ENCODE data around the gene KPNA3.

DNA sequence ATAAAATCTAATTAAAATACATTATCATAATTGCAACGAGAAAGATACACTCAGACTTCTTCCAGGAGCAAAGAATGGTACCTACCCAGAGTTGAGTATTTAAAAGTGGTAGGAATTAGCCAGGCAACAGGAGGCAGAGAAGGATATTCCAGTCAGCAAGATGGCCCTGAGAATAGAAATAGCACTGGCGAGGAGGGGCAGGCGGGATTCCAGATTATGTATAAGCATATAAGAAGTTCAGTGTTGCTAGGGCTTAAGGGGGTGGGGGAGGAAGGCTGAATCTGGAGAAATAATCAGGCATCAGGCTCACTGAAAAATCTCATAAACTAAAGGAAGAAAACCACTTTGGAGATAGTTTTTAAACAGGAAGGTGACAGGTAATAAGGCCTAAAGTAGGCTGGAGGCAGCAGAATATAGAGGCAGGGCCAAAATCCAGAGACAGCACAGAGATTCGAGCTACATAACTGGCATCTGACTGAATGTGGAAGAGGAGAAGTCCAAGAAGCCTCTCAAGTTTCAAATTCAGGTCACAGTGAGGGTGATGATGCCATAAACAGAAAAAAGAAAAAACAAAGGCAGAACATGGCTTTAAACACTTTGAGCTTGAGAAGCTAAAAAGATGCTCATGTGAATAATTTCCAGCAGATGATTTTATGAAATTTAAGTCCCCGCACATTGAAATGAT is 7.5 kb downstream of the KPNA3 start:
- TF ChIP-seq, protein P1, sequence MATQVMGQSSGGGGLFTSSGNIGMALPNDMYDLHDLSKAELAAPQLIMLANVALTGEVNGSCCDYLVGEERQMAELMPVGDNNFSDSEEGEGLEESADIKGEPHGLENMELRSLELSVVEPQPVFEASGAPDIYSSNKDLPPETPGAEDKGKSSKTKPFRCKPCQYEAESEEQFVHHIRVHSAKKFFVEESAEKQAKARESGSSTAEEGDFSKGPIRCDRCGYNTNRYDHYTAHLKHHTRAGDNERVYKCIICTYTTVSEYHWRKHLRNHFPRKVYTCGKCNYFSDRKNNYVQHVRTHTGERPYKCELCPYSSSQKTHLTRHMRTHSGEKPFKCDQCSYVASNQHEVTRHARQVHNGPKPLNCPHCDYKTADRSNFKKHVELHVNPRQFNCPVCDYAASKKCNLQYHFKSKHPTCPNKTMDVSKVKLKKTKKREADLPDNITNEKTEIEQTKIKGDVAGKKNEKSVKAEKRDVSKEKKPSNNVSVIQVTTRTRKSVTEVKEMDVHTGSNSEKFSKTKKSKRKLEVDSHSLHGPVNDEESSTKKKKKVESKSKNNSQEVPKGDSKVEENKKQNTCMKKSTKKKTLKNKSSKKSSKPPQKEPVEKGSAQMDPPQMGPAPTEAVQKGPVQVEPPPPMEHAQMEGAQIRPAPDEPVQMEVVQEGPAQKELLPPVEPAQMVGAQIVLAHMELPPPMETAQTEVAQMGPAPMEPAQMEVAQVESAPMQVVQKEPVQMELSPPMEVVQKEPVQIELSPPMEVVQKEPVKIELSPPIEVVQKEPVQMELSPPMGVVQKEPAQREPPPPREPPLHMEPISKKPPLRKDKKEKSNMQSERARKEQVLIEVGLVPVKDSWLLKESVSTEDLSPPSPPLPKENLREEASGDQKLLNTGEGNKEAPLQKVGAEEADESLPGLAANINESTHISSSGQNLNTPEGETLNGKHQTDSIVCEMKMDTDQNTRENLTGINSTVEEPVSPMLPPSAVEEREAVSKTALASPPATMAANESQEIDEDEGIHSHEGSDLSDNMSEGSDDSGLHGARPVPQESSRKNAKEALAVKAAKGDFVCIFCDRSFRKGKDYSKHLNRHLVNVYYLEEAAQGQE (IDR thresholded peaks at IDR 0.05; ENCODE audit: borderline replicate concordance) = no peak
- no peak for TF ChIP-seq EZH2 (IDR thresholded peaks at IDR 0.05; ENCODE audit: borderline replicate concordance, insufficient read depth, low read length, poor library complexity, severe bottlenecking)
